ENCODE measurements around the gene CGGBP1. TPM values are rescaled to one million over a fixed set of nuclear protein-coding genes. Genes with fewer than 3 reads are reported as not detected.
A peak's percentile ranks its signal among the peaks of the same experiment; 100 is the strongest.
"Not testable (repeated sequence)": the region's sequence is repeated elsewhere in the genome, so short reads cannot be mapped to it uniquely, and the experiment has no call there.

Gene CGGBP1
- total RNA-seq, 1 experiment from 2014 or later = 51.0 TPM

DNA sequence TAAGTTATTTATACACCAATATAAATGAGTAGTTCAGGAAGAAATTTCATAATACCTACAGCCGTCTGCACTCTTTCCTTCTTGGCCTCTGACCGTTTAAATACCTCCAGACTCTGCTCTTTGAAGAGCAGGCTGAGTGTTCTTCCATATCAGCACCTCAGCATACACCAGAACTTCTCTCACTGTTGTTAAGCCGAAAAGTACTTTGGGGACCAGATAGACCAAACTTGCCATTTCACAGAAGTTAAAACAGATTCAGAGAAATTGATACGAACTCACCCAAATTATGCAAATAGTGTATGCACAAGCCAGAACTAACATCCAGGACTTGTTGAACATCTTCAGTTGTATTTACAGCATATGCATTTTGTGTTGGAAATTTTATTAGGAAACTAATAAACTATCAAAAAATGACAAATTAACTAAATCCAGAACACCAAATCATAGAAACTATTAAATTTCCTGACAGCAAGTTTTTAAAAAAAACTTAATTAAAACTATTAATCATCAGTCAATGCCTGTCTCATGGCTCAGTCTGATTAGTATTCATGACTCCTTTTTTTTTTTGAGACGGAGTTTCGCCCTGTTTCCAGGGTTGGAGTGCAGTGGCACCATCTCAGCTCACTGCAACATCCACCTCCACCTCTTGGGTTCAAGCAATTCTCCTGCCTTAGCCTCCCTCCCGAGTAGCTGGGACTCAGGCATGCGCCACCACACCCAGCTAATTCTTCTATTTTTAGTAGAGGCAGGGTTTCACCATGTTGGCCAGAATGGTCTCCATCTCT lies 24.1 kb downstream of the CGGBP1 start:
- DNase-seq (ENCODE audit: low read depth) = no peak

DNA sequence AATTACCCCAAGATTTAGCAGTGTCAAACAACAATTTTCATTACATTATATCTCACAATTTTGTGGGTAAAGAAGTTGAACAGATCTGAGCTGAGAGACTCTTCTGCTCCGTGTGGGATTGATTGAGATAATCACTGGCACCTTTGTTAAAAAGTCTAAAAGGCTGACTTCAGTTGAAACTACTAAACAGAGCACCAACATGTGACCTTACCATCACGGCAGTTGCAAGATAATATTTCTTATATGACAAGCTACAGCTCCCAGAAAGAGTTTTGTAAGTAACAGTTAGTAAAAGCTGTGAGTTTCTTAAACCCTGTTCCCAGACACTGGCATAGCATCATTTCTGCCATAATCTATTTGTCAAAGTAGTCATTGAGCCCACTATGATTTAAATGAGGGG lies 25.0 kb downstream of the CGGBP1 start:
- DNase-seq (ENCODE audit: low read depth) = no peak

DNA sequence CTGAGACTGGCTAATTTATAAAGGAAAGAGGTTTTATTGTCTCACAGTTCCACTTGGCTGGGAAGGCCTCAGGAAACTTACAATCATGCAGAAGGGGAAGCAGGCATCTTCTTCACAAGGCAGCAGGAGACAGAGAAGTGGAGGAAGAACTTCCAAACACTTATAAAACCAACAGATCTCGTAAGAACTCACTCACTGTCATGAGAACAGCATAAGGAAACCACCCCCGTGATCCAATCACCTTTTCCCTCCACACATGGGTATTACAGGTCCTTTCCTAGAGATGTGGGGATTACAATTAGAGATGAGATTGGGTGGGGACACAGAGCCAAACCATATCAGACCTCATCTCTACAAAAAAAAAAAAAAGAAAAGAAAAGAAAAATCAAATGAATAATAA lies 25.7 kb downstream of the CGGBP1 start:
- DNase-seq (ENCODE audit: low read depth) = no peak

DNA sequence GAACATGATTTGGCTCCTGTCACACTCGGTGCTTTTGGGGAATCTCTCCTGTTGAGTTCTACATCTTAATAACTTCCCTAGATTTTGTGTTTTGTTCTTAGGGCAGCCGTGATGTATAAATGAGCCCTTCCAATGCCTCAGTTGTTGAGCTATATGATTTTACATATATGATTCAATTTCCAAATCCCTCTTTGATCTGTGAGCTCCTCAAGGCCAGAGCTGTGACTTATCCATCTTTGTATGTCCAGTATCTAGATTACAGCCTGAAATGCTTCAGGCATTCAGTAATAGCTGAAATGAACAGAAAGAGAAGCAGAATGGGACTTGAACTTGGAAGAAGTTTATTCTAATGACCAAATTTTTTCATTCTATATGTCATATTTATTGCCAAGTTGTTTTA lies 26.6 kb downstream of the CGGBP1 start:
- DNase-seq (ENCODE audit: low read depth) = no peak

DNA sequence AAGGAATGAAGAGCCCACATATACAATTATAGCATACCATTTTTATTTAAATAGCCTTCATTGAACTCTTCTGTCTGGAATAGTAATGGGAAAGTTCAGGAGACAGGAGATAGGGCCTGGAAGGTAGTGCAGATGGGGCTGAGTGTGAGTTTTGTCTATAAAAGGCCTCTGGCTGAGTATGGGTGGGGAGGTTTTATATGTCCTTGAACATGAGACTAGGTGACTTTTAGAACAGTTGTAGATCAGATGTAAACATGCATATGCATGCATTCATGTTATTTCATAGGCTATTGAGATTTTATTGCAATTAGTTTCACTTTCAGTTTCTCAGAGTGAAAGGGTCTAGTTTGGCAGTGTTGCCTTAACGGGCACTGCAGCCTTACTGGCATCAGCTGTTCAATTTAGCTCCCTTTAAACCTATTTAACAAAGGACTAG lies 27.1 kb downstream of the CGGBP1 start:
- DNase-seq (ENCODE audit: low read depth) = peak; percentile 58

DNA sequence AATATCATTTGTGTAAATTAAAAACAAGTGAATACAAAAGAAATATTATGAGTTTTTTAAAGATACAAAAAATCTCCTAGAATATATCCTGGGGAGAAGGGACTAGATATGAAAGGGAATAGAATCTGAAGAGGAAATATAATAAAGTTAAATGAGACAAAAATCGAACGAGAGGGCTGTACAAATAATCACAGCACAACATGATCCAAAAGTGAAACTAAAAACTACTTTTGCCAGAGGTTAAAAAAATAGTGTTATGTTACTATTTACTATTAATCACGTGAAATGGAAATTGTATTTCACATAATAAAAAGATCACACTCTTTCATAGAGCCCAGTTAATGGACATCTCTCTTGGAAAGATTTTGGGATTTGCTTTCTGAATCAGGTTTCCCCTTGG lies 28.6 kb downstream of the CGGBP1 start:
- no peak for DNase-seq (ENCODE audit: low read depth)

DNA sequence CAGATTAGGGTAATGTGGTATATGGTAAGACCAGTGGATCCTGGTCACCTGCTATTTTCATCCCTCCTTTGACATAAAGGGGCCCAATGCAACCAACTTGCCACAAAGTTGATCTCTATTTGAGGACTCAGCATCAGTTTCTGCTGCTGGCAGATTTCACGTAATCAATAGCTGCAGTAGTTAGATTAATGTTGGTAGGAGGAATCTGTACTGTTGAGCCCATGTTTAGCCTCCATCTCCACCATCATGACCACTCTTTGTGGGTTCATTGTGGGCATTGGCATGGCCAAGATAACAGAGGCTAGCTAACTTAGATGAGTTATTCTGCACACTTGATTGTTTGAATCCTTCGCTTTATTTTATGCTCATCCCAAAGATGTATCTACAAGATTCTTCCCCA lies 29.9 kb downstream of the CGGBP1 start:
- no peak for DNase-seq (ENCODE audit: low read depth)

DNA sequence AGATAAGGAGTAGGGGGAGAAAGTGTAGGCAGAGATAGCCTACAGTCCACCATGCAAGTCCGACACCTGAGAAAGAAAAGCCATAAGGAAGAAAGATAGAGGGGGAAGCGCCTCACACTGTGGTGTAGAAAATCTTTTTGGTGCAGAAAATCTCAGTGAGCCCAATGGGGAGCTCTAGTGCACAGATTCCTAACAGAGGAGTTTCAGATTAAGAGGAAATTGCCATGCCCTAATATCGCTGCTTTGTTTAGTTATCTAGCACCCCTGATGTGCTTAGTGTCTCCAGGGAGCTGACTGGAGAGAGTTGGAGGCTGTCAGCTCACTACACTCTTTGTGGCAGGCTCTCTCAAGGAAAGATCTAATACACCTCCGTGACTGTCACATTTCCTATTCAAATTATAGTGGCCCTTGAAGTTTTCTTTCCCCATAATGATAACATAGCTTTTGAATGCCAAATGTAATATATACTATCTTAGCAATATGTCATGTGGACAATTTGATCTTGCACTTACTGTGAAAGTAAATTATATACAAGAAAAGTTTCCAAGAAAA lies 33.7 kb downstream of the CGGBP1 start:
- no peak for DNase-seq (ENCODE audit: low read depth)

DNA sequence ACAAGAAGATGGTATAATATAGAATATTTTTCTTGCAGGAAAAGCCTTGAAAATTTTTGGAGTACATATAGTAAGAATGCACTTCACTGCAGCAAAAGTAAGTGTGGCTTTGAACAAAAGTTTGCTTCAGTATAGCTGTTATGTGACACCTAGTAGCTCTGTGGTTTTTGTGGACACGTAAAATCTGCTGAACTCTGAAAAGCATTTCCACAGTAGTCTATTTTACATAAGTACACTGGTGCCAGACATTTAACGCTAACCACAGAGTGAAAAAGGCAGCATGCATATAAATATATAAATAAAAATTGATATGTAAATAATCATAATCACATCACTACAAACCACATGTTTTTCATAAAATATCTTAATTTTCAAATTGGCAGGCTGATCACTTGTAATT lies 39.8 kb downstream of the CGGBP1 start:
- no peak for DNase-seq (ENCODE audit: low read depth)

DNA sequence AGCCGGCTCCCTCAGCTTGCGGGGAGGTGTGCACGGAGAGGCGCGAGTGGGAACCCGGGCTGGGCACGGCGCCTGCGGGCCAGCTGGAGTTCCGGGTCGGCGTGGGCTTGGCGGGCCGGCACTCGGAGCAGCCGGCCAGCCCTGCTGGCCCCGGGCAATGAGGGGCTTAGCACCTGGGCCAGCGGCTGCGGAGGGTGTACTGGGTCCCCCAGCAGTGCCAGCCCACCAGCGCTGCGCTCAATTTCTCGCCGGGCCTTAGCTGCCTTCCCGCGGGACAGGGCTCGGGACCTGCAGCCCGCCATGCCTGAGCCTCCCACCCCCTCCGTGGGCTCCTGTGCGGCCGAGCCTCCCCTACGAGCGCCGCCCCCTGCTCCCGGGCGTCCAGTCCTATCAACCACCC lies 43.1 kb downstream of the CGGBP1 start:
- not testable (repeated sequence) for DNase-seq (ENCODE audit: low read depth)

DNA sequence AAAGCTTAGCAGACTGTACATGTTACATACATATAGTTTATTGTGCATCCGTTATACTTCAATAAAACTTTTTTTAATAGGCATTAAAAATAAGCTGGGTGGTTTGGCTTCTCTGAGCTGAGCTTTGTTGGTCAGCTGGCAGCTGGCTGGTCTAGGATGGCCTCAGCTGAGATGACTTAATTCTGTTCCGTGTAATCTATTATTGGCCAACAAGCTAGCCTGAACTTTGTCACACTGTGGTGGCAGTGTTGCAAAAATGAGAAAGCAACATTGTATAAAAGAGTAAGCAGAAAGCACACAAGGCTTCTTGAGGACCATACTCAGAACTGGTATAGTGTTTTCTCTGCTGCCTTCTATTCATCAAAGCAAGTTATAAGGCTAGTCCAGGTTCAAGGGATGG lies 45.2 kb downstream of the CGGBP1 start:
- no peak for DNase-seq (ENCODE audit: low read depth)

DNA sequence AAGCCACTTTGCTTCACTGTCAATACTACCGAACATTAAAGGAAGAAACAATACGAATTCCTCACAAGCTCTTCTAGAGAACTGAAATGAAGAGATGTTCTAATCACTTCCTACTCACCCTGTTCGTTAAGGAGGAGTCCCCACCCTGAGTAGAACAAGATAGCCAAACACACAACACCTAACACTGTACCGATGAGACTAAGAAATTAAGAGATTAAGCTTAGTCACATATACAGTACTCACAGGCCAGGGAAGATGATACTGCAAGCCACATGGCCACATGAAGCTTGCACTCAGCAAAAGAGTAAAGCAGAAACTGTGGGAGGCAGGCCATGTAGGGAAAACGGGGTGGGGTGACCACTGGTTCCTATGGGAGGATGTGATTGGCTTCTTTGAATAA lies 48.0 kb downstream of the CGGBP1 start:
- DNase-seq (ENCODE audit: low read depth) = no peak

DNA sequence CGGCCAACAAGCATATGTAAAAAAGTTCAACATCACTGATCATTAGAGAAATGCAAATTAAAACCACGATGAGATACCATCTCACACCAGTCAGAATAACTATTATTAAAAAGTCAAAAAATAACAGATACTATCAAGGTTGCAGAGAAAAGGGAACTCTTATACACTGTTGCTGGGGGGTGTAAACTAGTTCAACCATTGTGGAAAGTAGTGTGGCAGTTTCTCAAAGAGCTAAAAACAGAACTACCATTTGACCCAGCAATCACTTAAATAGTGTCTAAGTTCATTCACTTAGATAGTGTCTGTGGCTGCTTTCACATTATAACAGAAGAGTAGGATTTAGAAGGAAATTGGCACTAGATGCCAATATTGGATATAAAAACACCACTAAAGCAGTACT lies 49.7 kb downstream of the CGGBP1 start:
- DNase-seq (ENCODE audit: low read depth) = no peak

DNA sequence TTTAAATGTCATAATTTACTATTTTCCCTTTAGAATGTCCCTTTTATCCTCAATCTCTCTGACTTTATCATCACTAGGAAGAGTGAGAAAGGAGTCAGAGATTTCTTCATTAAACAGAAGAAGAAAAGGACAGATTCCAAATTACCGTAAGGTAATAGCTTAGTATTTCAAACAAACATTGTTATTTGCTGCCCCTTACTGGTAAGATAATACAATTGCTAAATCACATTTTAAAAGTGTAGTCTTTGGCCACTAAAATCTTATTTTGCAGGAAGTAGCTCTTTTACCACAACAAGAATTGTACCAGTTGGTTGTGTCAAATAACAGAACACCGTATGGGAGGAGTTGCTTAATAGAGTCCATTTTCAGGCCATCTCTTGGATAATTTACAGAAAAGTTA lies 53.7 kb downstream of the CGGBP1 start:
- DNase-seq (ENCODE audit: low read depth) = peak; percentile 18

DNA sequence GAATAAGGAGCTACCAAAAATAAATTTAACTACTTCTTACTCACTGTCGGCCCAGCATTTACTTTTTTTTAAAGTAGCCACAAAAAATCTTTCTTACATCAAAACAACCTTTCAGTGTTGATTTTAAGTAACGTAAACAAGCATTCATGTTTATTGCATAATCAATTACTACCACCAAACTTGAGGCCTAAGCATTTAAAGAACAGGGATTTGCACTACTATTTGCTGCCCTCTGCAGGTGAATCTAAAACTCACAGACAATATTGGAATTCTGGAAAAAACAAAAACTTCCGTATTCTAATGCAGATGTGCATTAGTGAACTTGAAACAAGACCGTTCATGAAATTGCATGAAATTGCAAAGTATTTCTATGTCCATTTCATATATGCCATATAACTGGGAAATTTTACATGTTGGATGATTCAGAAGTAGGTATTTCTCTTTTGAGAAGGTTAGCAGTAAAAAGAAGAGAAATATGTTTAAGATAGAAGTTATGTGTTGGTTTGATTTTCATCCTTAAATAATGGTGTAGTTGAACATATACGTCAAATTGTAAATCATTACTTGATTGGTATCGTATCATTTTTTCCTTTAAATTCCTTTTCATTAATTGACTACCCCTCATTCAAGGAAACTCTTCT lies 55.6 kb downstream of the CGGBP1 start:
- peak; percentile 47 for DNase-seq (ENCODE audit: low read depth)

DNA sequence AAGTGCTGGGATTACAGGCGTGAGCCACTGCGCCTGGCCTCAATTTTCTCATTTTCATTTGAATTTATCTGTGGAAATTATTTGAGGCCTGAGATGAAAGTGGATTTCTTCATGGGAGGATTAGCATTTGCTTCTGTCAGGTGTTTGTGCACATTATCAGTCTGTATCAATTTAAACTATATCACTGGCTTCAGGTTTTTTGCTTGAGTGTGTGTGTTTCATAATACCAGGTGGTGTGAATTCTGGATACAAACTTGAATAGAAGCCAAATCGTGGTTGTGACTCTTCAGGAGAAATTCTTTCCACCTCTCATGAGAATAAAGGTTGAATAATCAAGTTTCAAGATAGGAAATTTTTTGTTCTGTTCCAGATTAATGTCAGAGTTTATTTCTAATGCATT lies 56.4 kb downstream of the CGGBP1 start:
- DNase-seq (ENCODE audit: low read depth) = no peak

Other genes starting within 250 kb of the CGGBP1 start
- 5.4 TPM in 2 replicates for gene ZNF654, start 250 bp upstream of the CGGBP1 start, total RNA-seq (2014; rRNA removed; shearing (Covaris generic))
- 25.9 and 30.7 TPM in 2 replicates for gene C3orf38, start 91.0 kb upstream of the CGGBP1 start, total RNA-seq (2014; rRNA removed; shearing (Covaris generic))

All from HT1080 (cell line).